HPDE6-E6E7 (cell line): ENCODE data around the gene CELSR1.
A peak's percentile ranks its signal among the peaks of the same experiment; 100 is the strongest.

Experiments used
- DNase-seq: peaks from one replicate; pipeline ENCODE4 v3.0.0; 2011; ENCODE audit warnings: missing footprints; ENCODE audit errors: extremely low spot score

Gene CELSR1

DNA sequence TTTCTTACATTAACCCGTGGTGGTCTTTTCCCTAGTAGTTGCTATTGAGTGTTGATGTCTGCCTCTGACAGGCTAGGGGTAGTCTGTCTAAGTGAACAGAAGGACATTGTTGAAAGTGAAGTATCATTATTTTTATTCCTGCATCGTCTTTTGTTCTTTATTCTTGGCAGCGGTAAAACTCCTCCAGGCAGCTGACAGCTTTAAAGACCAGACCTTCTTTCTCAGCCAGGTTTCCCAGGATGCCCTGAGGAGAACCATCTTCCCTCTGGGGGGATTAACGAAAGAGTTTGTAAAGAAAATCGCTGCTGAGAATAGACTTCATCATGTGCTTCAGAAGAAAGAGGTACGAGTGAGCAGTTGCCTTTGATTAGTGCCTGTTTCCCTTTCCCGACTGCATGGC is 187.3 kb downstream of the CELSR1 start:
- DNase-seq = no peak

GRCh38 chr22:46349681-46350080 is 187.7 kb downstream of the CELSR1 start:
- DNase-seq = no peak

DNA sequence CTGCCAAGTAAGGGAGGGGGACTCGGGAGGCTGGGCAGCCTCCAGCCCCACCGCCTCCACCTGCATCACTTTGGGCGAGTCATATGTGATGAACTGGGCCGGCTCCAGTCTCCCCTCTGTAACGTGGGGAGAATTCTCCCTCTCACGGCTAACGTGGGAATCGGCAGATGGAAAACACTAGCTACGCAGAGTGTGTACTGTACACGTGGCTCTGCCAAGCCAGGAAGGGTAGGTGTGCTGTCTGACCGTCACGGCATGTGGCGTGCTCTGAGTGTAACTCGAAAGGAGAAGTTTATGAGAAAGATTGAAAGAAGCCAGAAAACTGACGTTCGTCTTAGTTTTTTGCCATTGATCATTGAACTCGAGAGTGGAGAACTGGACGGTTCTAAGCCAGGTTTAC is 188.2 kb downstream of the CELSR1 start:
- no peak for DNase-seq

- DNase-seq = no peak
Observed at GRCh38 chr22:46348099-46348695, 189.2 kb downstream of the CELSR1 start.

DNA sequence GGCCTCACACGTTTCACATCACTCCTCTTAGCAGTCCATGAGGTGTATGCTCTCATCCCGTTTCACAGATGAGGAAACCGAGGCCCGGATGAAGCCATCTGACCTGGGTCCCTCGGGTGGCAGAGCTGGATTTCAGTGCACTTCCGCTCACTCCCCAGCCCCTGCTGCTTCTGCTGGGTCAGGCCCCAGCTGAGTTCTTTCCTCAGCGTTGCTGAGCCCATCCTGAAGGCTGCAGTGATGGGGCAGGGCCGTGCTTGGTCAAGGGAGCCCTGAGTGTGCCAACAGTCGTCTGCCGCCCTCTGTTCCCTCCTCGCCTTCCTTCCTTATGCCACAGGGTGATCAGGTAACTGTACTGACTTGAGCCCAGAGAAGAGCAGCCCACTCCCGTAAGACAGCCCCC is 189.8 kb downstream of the CELSR1 start:
- no peak for DNase-seq

- no peak for DNase-seq
Observed at GRCh38 chr22:46346680-46347405, 190.6 kb downstream of the CELSR1 start.

DNA sequence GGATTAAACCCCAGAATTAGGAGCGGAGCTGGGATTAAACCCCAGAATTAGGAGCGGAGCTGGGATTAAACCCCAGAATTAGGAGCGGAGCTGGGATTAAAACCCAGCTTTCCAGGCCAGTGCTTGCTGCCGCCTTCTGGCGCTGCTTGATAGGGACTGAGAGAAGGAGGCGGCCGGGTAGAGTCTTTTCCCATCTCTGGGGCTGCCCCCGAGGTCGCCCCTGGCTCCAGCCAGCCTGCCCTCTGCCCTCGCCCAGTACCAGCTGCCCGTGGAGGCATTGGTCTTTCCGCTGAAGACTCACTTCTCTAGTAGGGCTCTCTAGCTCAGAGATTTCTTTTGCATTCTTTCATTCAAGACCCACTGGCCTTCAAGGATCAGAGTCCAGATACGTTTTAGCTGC is 196.7 kb downstream of the CELSR1 start:
- no peak for DNase-seq

DNA sequence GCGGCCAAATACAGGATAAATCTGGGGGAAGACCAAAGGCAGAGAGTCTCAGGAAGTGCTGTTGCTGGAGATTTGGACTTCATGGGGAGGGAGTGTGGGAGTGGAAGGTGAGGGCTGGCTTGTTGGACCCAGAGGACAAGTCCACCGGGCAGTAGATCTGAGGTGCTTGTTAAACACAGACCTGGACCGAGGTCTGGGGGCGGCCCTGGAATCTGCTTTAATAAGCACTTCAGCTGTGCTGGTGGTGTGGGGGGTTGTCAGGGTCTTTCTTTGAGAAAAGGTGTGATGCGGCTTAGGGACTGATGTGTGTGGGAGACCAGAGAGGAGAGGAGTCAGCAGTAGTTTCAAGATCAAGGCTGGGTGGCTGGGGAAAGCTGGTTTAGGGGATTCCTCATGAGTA is 197.5 kb downstream of the CELSR1 start:
- no peak for DNase-seq

DNA sequence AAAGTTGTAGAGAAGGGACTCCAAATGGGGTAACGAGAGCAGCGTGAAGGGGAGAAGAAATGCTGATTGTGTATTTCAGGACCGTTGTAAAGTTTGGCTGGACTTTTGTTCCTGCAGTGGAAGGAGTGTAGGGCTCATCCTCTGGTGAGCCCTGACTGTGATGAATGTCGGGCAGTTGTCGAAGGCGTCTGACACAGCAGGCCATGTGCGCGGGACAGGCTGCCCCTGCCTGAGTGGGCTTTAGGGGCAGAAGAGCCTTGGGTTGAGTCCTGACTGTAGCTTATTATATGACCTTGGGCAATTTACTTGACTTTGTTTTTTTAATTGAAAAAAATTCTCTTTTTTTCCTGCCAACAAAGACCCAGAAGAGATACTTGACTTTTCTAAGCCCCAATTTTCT is 198.8 kb downstream of the CELSR1 start:
- no peak for DNase-seq

- DNase-seq = no peak
Observed at GRCh38 chr22:46337870-46338269, 199.6 kb downstream of the CELSR1 start.

GRCh38 chr22:46336119-46337078 is 201.0 kb downstream of the CELSR1 start:
- DNase-seq = no peak

GRCh38 chr22:46335201-46336118 is 202.0 kb downstream of the CELSR1 start, which contains the start of gene TRMU:
Gene TRMU (plus strand): TSS chr22:46335714. CDS start chr22:46335765, 51 bp downstream.
- DNase-seq = peak; percentile 88

GRCh38 chr22:46331496-46331895 is 205.9 kb downstream of the CELSR1 start:
- DNase-seq = no peak

GRCh38 chr22:46330426-46330825 is 207.0 kb downstream of the CELSR1 start:
- no peak for DNase-seq

DNA sequence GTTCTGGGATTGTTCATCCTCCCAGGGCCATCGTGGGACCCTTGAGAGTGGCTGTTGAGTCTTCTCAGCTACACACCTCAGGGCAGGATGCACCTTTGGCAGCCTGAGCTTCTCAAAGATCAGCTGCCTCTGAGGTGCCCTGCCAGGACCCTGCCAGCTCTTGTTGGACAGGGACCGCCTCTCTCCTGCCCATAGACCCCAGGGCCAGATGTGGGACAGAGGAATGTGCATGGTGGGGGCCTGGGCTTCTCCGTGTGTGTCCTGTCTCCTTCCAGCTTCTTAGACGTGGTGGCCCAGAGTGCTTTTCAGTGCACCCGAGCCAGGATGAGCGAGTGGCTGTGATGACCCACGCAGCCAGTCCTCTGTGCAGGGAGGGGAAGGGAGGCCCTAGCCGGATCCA is 207.8 kb downstream of the CELSR1 start:
- no peak for DNase-seq

- DNase-seq = no peak
Observed at GRCh38 chr22:46328797-46329196, 208.6 kb downstream of the CELSR1 start.

DNA sequence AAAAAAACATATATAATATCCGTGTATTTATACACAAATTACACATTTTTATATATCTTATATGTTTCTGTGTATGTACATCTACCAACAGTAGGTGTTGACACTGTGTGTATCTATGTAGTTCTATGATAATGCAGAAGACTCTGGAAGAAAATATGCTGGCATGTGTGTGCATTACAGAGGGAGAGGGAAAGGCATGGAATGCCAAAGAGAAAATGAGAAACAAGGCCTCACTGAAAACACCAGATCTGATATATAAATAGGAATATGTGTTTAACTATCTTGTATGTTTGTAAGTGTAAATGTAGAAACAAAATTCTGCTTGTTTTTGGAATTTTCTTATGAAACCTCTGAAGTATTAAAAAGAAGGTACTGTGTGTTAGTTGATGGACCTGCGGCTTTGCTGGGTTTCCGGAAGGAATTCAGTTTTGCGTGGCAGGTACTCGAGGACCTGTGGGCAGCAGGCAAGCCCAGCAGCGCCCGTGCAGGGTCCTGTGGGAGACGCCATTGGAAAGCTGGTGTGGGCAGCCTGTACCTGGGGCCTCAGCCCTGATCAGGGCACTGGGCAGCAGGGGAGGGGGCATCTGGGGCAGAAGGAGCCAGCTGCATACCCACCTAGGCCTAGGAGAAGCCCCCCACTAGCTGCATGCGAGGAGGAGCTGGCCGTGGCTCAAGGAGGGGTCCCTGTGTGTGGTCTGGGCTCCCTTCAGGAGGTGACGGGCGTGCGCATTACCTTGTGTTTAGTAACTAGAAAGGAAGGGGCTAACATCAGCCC is 209.5 kb downstream of the CELSR1 start:
- no peak for DNase-seq

GRCh38 chr22:46326066-46326680 is 211.2 kb downstream of the CELSR1 start:
- DNase-seq = no peak

DNA sequence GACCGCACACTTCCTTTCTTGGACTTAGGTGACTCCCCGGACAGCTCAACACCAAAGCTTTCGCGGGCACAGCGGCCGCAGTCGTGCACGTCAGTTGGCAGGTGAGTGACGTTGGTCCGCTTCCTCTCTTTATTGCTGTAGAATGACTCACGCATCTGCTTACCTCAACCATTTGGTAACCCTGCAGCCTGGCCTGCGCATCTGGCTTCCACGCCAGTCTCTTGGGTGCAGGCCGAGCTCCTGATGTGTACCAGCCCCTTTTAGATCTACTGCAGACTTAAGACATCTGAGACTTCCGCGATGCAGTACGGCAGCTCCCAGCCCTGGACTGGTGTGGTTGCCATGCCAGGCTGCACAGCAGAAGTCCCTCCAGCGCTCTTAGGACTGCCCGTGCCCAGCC is 214.3 kb downstream of the CELSR1 start:
- no peak for DNase-seq

DNA sequence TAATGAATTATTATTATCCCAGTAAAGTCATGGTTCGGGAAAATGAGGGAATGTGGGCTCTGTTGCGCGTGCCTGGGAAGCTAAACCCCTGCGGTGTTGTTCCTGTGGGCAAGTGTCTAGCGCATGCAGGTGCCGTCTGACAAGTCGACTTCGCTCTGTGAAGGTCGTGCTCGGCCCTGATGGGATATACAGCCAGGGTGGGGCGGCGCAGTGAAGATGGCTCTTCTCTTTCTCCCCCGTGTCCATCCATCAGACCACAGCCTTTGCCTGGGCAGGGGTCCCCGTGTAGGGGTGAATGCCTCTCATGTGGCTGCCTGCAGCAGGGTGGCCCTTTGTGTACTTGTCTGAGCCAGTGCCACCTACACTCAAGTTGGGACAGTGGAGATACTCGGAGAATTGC is 214.7 kb downstream of the CELSR1 start:
- no peak for DNase-seq
